ENCODE measurements around the gene FRMD5.

The FRMD5 gene

DNA sequence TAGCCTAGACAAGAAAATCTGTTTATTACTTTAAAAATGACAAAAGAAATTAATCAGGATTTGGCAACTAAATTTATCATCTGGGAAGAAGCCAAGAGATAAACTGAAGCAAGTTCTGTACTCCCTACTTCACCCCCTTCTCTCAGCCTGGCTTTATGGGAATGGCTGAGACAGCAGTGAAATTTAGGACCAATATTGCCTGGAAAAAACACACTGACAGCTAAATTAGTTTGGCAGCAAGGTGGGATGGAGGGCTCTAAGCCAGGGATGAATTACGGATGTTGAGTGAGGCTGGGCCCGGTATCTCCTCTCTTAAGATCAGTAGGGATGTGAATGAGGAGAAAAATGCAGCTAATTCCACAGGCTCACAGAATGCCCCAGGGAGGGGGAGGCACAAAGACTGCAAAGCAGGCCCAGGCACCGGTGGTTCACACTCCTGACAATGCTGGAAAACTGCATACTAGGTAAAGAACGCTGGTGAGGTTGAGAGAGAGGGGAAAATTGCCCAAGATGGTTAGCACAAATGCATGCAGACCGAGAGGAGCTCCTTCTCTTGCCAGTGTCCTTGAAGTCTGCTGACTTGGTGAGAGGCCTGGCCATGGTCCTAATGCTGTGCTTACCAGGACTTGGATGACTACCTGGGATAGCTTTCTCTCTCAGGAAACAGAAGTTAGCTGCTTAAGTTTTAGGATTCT lies 279.3 kb downstream of the FRMD5 start:
- no peaks in the 10 kb centered on the region for H3K9me3 ChIP-seq (ENCODE audit: insufficient read depth, low read length, severe bottlenecking)
- no peaks in the 10 kb centered on the region for H3K79me2 ChIP-seq (ENCODE audit: insufficient read depth, low read length)
- ATAC-seq (ENCODE audit: insufficient read depth, low read depth), result no peak
- no peak for DNase-seq
- no peaks in the 10 kb centered on the region for H3K4me1 ChIP-seq (ENCODE audit: insufficient read depth, low read length)
- H3K27me3 ChIP-seq (ENCODE audit: insufficient read depth, low read length, poor library complexity), result no peaks in the 10 kb centered on the region
- no peak overlapping the region for H2AFZ ChIP-seq (ENCODE audit: low read depth, low read length)
- H3K27ac ChIP-seq (ENCODE audit: low read length), result no peak overlapping the region
- no peak overlapping the region for H3K9ac ChIP-seq (ENCODE audit: low read depth, low read length)
- H4K20me1 ChIP-seq (ENCODE audit: insufficient read depth, low read length), result no peaks in the 10 kb centered on the region
- no peak overlapping the region for H3K4me2 ChIP-seq (ENCODE audit: insufficient read depth, low read length)
- H3K4me3 ChIP-seq (ENCODE audit: low read depth in 1 of 2, low read length in 2 of 2), result no peak overlapping the region
- TF ChIP-seq, protein P1, sequence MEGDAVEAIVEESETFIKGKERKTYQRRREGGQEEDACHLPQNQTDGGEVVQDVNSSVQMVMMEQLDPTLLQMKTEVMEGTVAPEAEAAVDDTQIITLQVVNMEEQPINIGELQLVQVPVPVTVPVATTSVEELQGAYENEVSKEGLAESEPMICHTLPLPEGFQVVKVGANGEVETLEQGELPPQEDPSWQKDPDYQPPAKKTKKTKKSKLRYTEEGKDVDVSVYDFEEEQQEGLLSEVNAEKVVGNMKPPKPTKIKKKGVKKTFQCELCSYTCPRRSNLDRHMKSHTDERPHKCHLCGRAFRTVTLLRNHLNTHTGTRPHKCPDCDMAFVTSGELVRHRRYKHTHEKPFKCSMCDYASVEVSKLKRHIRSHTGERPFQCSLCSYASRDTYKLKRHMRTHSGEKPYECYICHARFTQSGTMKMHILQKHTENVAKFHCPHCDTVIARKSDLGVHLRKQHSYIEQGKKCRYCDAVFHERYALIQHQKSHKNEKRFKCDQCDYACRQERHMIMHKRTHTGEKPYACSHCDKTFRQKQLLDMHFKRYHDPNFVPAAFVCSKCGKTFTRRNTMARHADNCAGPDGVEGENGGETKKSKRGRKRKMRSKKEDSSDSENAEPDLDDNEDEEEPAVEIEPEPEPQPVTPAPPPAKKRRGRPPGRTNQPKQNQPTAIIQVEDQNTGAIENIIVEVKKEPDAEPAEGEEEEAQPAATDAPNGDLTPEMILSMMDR (IDR thresholded peaks at IDR 0.05; ENCODE audit: borderline replicate concordance, extremely low read depth, low read length, poor library complexity, severe bottlenecking), result no peak
- TF ChIP-seq EZH2 (IDR thresholded peaks at IDR 0.05; ENCODE audit: borderline replicate concordance, low read depth, low read length, severe bottlenecking), result no peak
- no peaks in the 10 kb centered on the region for H3K36me3 ChIP-seq (ENCODE audit: insufficient read depth, low read length)

DNA sequence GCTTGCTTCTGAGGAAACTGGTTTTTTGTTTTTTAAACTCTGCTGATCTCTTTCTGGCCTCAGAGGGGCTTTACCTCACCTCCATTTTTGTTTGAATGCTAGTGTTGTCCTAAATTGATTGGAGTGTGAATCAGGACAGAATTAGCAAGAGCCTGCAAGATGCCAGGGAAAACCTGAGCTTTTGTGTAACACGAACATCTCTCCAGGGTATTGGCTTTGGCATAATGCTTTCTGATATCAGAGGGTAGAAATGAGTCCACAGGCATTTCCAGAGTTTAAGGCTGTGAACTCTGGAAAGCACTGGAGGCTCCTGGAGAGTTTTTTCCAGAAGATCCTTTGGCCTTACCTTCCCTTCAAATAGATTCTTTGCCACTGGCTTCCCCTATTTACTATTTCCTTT lies 281.1 kb downstream of the FRMD5 start:
- Histone ChIP-seq H3K27me3 (ENCODE audit: insufficient read depth, low read length, poor library complexity) (no peaks in the 10 kb centered on the region), H3K4me2 (ENCODE audit: insufficient read depth, low read length) (no peak overlapping the region), H3K4me1 (ENCODE audit: insufficient read depth, low read length) (no peaks in the 10 kb centered on the region), H3K36me3 (ENCODE audit: insufficient read depth, low read length) (no peaks in the 10 kb centered on the region), H4K20me1 (ENCODE audit: insufficient read depth, low read length) (no peaks in the 10 kb centered on the region), H3K9me3 (ENCODE audit: insufficient read depth, low read length, severe bottlenecking) (no peaks in the 10 kb centered on the region), H2AFZ (ENCODE audit: low read depth, low read length) (no peak overlapping the region), H3K79me2 (ENCODE audit: insufficient read depth, low read length) (no peaks in the 10 kb centered on the region), H3K27ac (ENCODE audit: low read length) (no peak overlapping the region), H3K4me3 (ENCODE audit: low read depth in 1 of 2, low read length in 2 of 2) (no peak overlapping the region), H3K9ac (ENCODE audit: low read depth, low read length) (no peak overlapping the region)
- TF ChIP-seq EZH2 (IDR thresholded peaks at IDR 0.05; ENCODE audit: borderline replicate concordance, low read depth, low read length, severe bottlenecking), result no peak
- TF ChIP-seq, protein P1 (IDR thresholded peaks at IDR 0.05; ENCODE audit: borderline replicate concordance, extremely low read depth, low read length, poor library complexity, severe bottlenecking), result no peak
- ATAC-seq (ENCODE audit: insufficient read depth, low read depth) (no peak), DNase-seq (no peak)

DNA sequence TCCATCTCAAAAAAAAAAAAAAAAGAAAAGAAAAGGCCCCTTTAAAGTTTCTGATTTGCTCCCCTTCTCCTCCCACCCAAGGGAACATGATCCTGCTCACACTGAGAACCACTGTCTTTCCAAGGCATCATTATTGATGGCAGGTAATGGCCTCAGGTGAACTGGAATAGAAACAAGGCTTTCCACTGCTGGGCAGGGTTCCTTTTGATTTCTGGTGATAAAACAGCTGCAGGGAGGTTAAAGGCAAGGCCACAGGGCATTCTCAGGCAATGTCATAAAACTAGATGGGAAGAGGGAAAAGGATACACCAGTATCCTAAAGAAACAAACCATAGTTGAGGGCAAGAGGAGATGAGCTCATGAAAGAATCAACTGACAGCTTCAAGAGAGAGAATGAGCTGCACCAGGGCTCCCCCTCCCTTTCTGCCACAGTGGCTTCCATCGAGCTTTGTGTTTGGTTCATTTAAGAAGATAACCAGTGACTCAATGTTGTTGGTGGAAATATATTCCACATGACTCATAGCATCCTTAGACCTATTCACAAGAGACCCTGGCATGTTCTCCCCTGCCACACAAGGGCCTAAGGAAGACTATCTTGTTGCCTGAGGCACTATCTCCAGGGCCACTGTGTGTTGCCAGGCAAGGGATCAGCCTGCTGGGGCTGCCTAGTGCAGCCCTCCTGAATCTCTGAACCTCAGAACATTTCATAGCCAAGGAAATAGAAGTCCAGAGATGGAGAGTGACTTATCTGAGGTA lies 281.9 kb downstream of the FRMD5 start:
- TF ChIP-seq EZH2 (IDR thresholded peaks at IDR 0.05; ENCODE audit: borderline replicate concordance, low read depth, low read length, severe bottlenecking), result no peak
- TF ChIP-seq, protein P1 (IDR thresholded peaks at IDR 0.05; ENCODE audit: borderline replicate concordance, extremely low read depth, low read length, poor library complexity, severe bottlenecking), result no peak
- DNase-seq (no peak), ATAC-seq (ENCODE audit: insufficient read depth, low read depth) (no peak)
- no peaks in the 10 kb centered on the region for H3K79me2 ChIP-seq (ENCODE audit: insufficient read depth, low read length)
- no peaks in the 10 kb centered on the region for H3K4me1 ChIP-seq (ENCODE audit: insufficient read depth, low read length)
- H3K4me3 ChIP-seq (ENCODE audit: low read depth in 1 of 2, low read length in 2 of 2), result no peak overlapping the region
- no peak overlapping the region for H3K4me2 ChIP-seq (ENCODE audit: insufficient read depth, low read length)
- H3K27me3 ChIP-seq (ENCODE audit: insufficient read depth, low read length, poor library complexity), result no peaks in the 10 kb centered on the region
- H3K9ac ChIP-seq (ENCODE audit: low read depth, low read length), result no peak overlapping the region
- no peak overlapping the region for H2AFZ ChIP-seq (ENCODE audit: low read depth, low read length)
- no peak overlapping the region for H3K27ac ChIP-seq (ENCODE audit: low read length)
- no peaks in the 10 kb centered on the region for H3K9me3 ChIP-seq (ENCODE audit: insufficient read depth, low read length, severe bottlenecking)
- no peaks in the 10 kb centered on the region for H3K36me3 ChIP-seq (ENCODE audit: insufficient read depth, low read length)
- no peaks in the 10 kb centered on the region for H4K20me1 ChIP-seq (ENCODE audit: insufficient read depth, low read length)
